Measurements from ENCODE around the gene CAMK1D. TPM values are rescaled to one million over a fixed set of nuclear protein-coding genes. Genes with fewer than 3 reads are reported as not detected.
"Not testable (repeated sequence)": the region's sequence is repeated elsewhere in the genome, so short reads cannot be mapped to it uniquely, and the experiment has no call there.

The CAMK1D gene
- polyA plus RNA-seq, 1 donor (not counting 4 experiments of a cell fraction or from before 2014, with no cell fraction given): 0.76 TPM

DNA sequence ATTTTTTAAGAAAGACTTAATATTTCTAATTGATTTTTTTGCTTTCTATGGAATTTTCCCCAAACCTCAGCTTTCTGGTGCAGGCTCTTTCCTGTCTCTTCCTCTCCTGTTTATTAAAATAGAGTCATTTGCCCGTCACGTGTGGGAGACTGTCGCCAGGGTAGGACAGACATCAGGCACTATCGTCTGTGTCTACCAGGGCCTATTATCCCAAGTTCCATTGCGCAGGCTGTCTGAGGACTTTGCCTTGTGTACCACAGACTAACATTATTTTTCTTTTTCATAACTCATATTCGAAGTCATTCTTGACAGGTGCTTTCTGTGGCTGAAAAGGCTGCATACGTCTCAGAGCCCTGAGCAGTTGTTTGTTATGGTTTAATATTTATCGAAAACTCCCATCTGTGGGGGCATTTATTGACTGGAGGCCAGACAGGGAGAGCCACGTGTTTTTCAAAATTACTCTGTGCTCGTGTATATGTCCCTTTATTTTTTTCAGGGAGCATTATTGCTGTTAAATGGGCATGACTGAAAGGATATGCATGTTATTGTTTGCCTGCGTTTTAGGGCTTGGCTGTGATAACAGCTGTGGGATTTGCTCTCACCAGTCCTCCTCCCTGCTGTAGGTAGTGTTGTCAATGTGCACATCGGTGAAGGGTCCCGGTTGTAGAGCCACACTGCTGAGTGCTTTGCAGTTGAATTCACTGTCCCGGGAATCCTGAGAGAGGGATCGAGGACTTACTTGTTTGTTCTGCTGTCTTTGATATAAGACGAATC is 89.8 kb downstream of the CAMK1D start:
- no peak overlapping the region for H3K27ac ChIP-seq (ENCODE audit: control insufficient read depth, insufficient read depth, low read length)
- no peaks in the 10 kb centered on the region for H3K9me3 ChIP-seq (ENCODE audit: control insufficient read depth, low read depth, low read length)
- no peak for TF ChIP-seq EZH2 (IDR thresholded peaks at IDR 0.05; ENCODE audit: low read length)
- TF ChIP-seq, protein P1, sequence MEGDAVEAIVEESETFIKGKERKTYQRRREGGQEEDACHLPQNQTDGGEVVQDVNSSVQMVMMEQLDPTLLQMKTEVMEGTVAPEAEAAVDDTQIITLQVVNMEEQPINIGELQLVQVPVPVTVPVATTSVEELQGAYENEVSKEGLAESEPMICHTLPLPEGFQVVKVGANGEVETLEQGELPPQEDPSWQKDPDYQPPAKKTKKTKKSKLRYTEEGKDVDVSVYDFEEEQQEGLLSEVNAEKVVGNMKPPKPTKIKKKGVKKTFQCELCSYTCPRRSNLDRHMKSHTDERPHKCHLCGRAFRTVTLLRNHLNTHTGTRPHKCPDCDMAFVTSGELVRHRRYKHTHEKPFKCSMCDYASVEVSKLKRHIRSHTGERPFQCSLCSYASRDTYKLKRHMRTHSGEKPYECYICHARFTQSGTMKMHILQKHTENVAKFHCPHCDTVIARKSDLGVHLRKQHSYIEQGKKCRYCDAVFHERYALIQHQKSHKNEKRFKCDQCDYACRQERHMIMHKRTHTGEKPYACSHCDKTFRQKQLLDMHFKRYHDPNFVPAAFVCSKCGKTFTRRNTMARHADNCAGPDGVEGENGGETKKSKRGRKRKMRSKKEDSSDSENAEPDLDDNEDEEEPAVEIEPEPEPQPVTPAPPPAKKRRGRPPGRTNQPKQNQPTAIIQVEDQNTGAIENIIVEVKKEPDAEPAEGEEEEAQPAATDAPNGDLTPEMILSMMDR (optimal IDR thresholded peaks at IDR 0.05 in 1 of 3, IDR thresholded peaks at IDR 0.05 in 1 of 3, conservative IDR thresholded peaks at IDR 0.05 in 1 of 3; ENCODE audit: extremely low read depth in 1 of 3, insufficient read depth in 2 of 3, low read length in 3 of 3): no peak
- no peaks in the 10 kb centered on the region for H3K9me1 ChIP-seq (ENCODE audit: control insufficient read depth, extremely low read depth, insufficient read depth, low read length)
- DNase-seq (ENCODE audit: low read depth, low spot score) (no peak), FAIRE-seq (no peak)
- H4K20me1 ChIP-seq (ENCODE audit: control insufficient read depth, extremely low read depth, insufficient read depth, low read length): no peaks in the 10 kb centered on the region
- H3K4me3 ChIP-seq (ENCODE audit: control insufficient read depth in 2 of 3, extremely low read depth in 1 of 3, insufficient read depth in 2 of 3, low read depth in 1 of 3, low read length in 3 of 3): no peak overlapping the region
- H3K79me2 ChIP-seq (ENCODE audit: control insufficient read depth, insufficient read depth, low read length): no peaks in the 10 kb centered on the region
- no peaks in the 10 kb centered on the region for H3K36me3 ChIP-seq (ENCODE audit: control insufficient read depth in 2 of 2, extremely low read depth in 1 of 2, insufficient read depth in 2 of 2, low read length in 2 of 2)
- H2AFZ ChIP-seq (ENCODE audit: control insufficient read depth, low read length): no peak overlapping the region
- H3K4me1 ChIP-seq (ENCODE audit: control insufficient read depth, extremely low read depth, insufficient read depth, low read length): no peaks in the 10 kb centered on the region
- dilution Hi-C loops (cut with MboI; ENCODE audit: extremely low pct_ligation_motif_present, low sequenced_read_pairs): no loop called here
- H3K9ac ChIP-seq (ENCODE audit: control insufficient read depth, extremely low read depth, insufficient read depth, low read length): no peak overlapping the region
- H3K4me2 ChIP-seq (ENCODE audit: control insufficient read depth, extremely low read depth, insufficient read depth, low read depth, low read length): no peak overlapping the region
- peaks cover 3% of the 10 kb centered on the region for H3K27me3 ChIP-seq (ENCODE audit: control insufficient read depth, extremely low read depth, insufficient read depth, low read length)

GRCh38 chr10:12439767-12440166 is 90.4 kb downstream of the CAMK1D start:
- H3K27ac ChIP-seq (ENCODE audit: control insufficient read depth, insufficient read depth, low read length); H3K79me2 ChIP-seq (ENCODE audit: control insufficient read depth, insufficient read depth, low read length); dilution Hi-C loops (cut with MboI; ENCODE audit: extremely low pct_ligation_motif_present, low sequenced_read_pairs); H2AFZ ChIP-seq (ENCODE audit: control insufficient read depth, low read length); H3K4me3 ChIP-seq (ENCODE audit: control insufficient read depth in 2 of 3, extremely low read depth in 1 of 3, insufficient read depth in 2 of 3, low read depth in 1 of 3, low read length in 3 of 3); H3K9ac ChIP-seq (ENCODE audit: control insufficient read depth, extremely low read depth, insufficient read depth, low read length); H3K4me1 ChIP-seq (ENCODE audit: control insufficient read depth, extremely low read depth, insufficient read depth, low read length); H3K9me3 ChIP-seq (ENCODE audit: control insufficient read depth, low read depth, low read length); H3K27me3 ChIP-seq (ENCODE audit: control insufficient read depth, extremely low read depth, insufficient read depth, low read length); H3K36me3 ChIP-seq (ENCODE audit: control insufficient read depth in 2 of 2, extremely low read depth in 1 of 2, insufficient read depth in 2 of 2, low read length in 2 of 2); H4K20me1 ChIP-seq (ENCODE audit: control insufficient read depth, extremely low read depth, insufficient read depth, low read length); FAIRE-seq; H3K9me1 ChIP-seq (ENCODE audit: control insufficient read depth, extremely low read depth, insufficient read depth, low read length); H3K4me2 ChIP-seq (ENCODE audit: control insufficient read depth, extremely low read depth, insufficient read depth, low read depth, low read length); DNase-seq (ENCODE audit: low read depth, low spot score): not testable (repeated sequence)

- H3K9me3 ChIP-seq (ENCODE audit: control insufficient read depth, low read depth, low read length): no peaks in the 10 kb centered on the region
- H3K27me3 ChIP-seq (ENCODE audit: control insufficient read depth, extremely low read depth, insufficient read depth, low read length): peaks cover 1% of the 10 kb centered on the region
- H2AFZ ChIP-seq (ENCODE audit: control insufficient read depth, low read length): no peak overlapping the region
- H3K4me1 ChIP-seq (ENCODE audit: control insufficient read depth, extremely low read depth, insufficient read depth, low read length): no peaks in the 10 kb centered on the region
- H3K4me2 ChIP-seq (ENCODE audit: control insufficient read depth, extremely low read depth, insufficient read depth, low read depth, low read length): no peak overlapping the region
- no peaks in the 10 kb centered on the region for H3K9me1 ChIP-seq (ENCODE audit: control insufficient read depth, extremely low read depth, insufficient read depth, low read length)
- H3K36me3 ChIP-seq (ENCODE audit: control insufficient read depth in 2 of 2, extremely low read depth in 1 of 2, insufficient read depth in 2 of 2, low read length in 2 of 2): no peaks in the 10 kb centered on the region
- H4K20me1 ChIP-seq (ENCODE audit: control insufficient read depth, extremely low read depth, insufficient read depth, low read length): no peaks in the 10 kb centered on the region
- H3K27ac ChIP-seq (ENCODE audit: control insufficient read depth, insufficient read depth, low read length): no peak overlapping the region
- no peaks in the 10 kb centered on the region for H3K79me2 ChIP-seq (ENCODE audit: control insufficient read depth, insufficient read depth, low read length)
- no peak overlapping the region for H3K9ac ChIP-seq (ENCODE audit: control insufficient read depth, extremely low read depth, insufficient read depth, low read length)
- FAIRE-seq: no peak
- dilution Hi-C loops (cut with MboI; ENCODE audit: extremely low pct_ligation_motif_present, low sequenced_read_pairs): no loop called here
- H3K4me3 ChIP-seq (ENCODE audit: control insufficient read depth in 2 of 3, extremely low read depth in 1 of 3, insufficient read depth in 2 of 3, low read depth in 1 of 3, low read length in 3 of 3): no peak overlapping the region
- no peak for TF ChIP-seq EZH2 (IDR thresholded peaks at IDR 0.05; ENCODE audit: low read length)
- TF ChIP-seq, protein P1 (optimal IDR thresholded peaks at IDR 0.05 in 1 of 3, IDR thresholded peaks at IDR 0.05 in 1 of 3, conservative IDR thresholded peaks at IDR 0.05 in 1 of 3; ENCODE audit: extremely low read depth in 1 of 3, insufficient read depth in 2 of 3, low read length in 3 of 3): no peak
- DNase-seq (ENCODE audit: low read depth, low spot score): no peak
Measured at GRCh38 chr10:12443026-12443425, 93.7 kb downstream of the CAMK1D start.

Measured in keratinocyte (primary cell).